A673 (cell line): ENCODE data around the gene STAG1.

Source experiments
- CTCF ChIP-seq: fragments of 300-800, 200-600 bp; sonication (generic); conservative IDR thresholded peaks from 2 replicates; pipeline ENCODE4 v1.5.1; 2017; ENCODE audit warnings: low read depth, mild to moderate bottlenecking, antibody characterized with exemption, low read length, moderate library complexity, mixed read lengths
- EZH2 ChIP-seq: fragments of 200-600 bp; sonication (generic); IDR thresholded peaks from 2 replicates; pipeline ENCODE4 v1.6.1; 2017; ENCODE audit warnings: borderline replicate concordance, low read depth, mild to moderate bottlenecking, mixed read lengths, antibody characterized with exemption, low read length; ENCODE audit not compliant: poor library complexity, severe bottlenecking

GRCh38 chr3:136733317-136733833, 18.8 kb downstream of the STAG1 start:
- TF ChIP-seq CTCF (no peak), EZH2 (no peak)
